Fibroblast of lung (primary cell): ENCODE measurements around the gene KCNJ6. TPM values are rescaled to one million over a fixed set of nuclear protein-coding genes. Genes with fewer than 3 reads are reported as not detected.

Source experiments
- DNase-seq, 2 donors: peaks; one replicate each; pipeline versions ENCODE4 v3.0.0 to v3.0.0-alpha.2; 2010; ENCODE audit warnings: low read depth in 2 of 2
- H2AFZ ChIP-seq: 2 replicates; pipeline ENCODE4 v1.5.1; 2012; ENCODE audit warnings: low read length, control low read depth, inconsistent platforms
- H3K27ac ChIP-seq: 2 replicates; pipeline ENCODE4 v1.5.1; 2011; ENCODE audit warnings: low read length, control low read depth; ENCODE audit not compliant: insufficient read depth
- H3K27me3 ChIP-seq: 2 replicates; pipeline ENCODE4 v1.5.1; 2011; ENCODE audit warnings: mild to moderate bottlenecking, low read length; ENCODE audit not compliant: control insufficient read depth, insufficient read depth
- H3K36me3 ChIP-seq: 2 replicates; pipeline ENCODE4 v1.5.1; 2011; ENCODE audit warnings: low read length; ENCODE audit not compliant: control insufficient read depth, insufficient read depth
- H3K4me1 ChIP-seq: 2 replicates; pipeline ENCODE4 v1.5.1; 2011; ENCODE audit warnings: low read length; ENCODE audit not compliant: control insufficient read depth, insufficient read depth; ENCODE audit errors: extremely low read depth
- H3K4me2 ChIP-seq: 2 replicates; pipeline ENCODE4 v1.5.1; 2011; ENCODE audit warnings: low read length, control low read depth; ENCODE audit not compliant: insufficient read depth; ENCODE audit errors: extremely low read depth
- H3K4me3 ChIP-seq, 4 experiments: fragments of 200-600 bp in 1 of 4; sonication (generic) in 1 of 4; replicated peaks in 1 of 4; 2 replicates each; pipeline ENCODE4 v1.5.1; 2011 to 2016; ENCODE audit warnings: low read length in 4 of 4, low read depth in 3 of 4, mild to moderate bottlenecking in 3 of 4, control low read depth in 2 of 4, inconsistent platforms in 1 of 4, mixed read lengths in 1 of 4; ENCODE audit not compliant: insufficient read depth in 1 of 4; ENCODE audit errors: control extremely low read depth in 1 of 4
- H3K79me2 ChIP-seq: 2 replicates; pipeline ENCODE4 v1.5.1; 2012; ENCODE audit warnings: mild to moderate bottlenecking, low read length, inconsistent platforms; ENCODE audit not compliant: control insufficient read depth, insufficient read depth
- H3K9ac ChIP-seq: 2 replicates; pipeline ENCODE4 v1.5.1; 2011; ENCODE audit warnings: mild to moderate bottlenecking, low read length, control low read depth; ENCODE audit not compliant: insufficient read depth
- H3K9me3 ChIP-seq: 2 replicates; pipeline ENCODE4 v1.5.1; 2012; ENCODE audit warnings: low read depth, low read length; ENCODE audit not compliant: control insufficient read depth, insufficient read depth
- H4K20me1 ChIP-seq: 2 replicates; pipeline ENCODE4 v1.5.1; 2011; ENCODE audit warnings: low read length; ENCODE audit not compliant: control insufficient read depth, insufficient read depth; ENCODE audit errors: extremely low read depth
- EZH2 ChIP-seq: IDR thresholded peaks from 2 replicates; pipeline ENCODE4 v1.5.1; 2012; ENCODE audit warnings: low read length, control low read depth, mild to moderate bottlenecking; ENCODE audit errors: missing control alignments
- polyA plus RNA-seq, 2 donors: library from polyadenylated mRNA; depleted of rRNA in 1 of 2; stranded (reverse) in 1 of 2; unstranded in 1 of 2; fragments of >200 nt; gene quantifications; 2 replicates each; pipeline ENCODE4 v1.2.1, GENCODE V29; 2011 to 2012; ENCODE audit warnings: missing spikeins in 1 of 2
- total RNA-seq: library from RNA; depleted of rRNA; stranded (reverse); fragments of >200 nt; gene quantifications from 2 replicates; pipeline ENCODE4 v1.2.1, GENCODE V29; 2014
- TF ChIP-seq, protein P1 (sequence below), 2 donors: IDR thresholded peaks in 1 of 2; conservative IDR thresholded peaks in 1 of 2; 1 replicate in 1 of 2; 2 replicates in 1 of 2; pipeline ENCODE4 v1.5.1; 2011 to 2012; ENCODE audit warnings: low read length in 2 of 2, control low read depth in 1 of 2, inconsistent platforms in 1 of 2, low read depth in 1 of 2, mild to moderate bottlenecking in 1 of 2

The KCNJ6 gene
- total and polyA plus RNA-seq, 2 donors (not counting 1 experiment from before 2014, with no cell fraction given): under 0.01 to 7.6 TPM

DNA sequence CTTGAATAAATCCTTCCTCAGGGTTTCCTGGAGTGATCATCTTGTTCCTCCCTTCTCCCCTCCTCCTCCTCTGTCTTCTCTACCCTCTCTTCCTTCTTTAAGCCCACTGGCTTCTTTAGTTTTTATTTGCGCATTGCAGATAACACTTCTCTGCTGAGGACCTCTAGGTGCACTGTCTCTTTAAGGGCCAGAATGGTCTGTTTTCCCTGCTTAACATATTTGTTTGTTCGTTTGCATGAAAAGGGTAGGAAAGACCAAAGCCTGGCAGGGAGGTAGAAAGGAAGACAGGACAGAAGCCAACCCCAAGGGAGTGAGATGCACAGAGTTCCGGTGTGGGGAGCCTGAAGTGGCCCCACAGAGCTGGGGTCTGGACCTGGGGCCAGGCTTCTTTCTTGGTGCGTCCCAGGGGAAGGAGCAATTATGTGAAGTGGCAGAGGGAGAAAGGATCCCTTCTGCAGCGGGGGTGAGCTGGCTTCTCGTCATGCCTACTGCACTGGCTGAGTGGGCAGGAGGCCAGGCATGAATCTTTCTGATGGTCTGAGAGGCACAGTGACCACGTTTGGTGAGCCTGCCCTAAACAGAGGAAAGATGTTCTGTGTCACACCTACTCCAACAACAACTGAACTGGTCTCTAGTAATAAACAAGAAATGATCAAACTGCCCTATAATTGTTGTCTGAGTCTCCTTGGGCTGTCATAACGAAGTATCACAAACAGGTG is 232.7 kb downstream of the KCNJ6 start:
- Histone ChIP-seq H3K9ac (no peak overlapping the region), H3K27ac (no peak overlapping the region), H2AFZ (no peak overlapping the region), H3K4me2 (no peak overlapping the region), H3K79me2 (no peaks in the 10 kb centered on the region), H3K27me3 (no peaks in the 10 kb centered on the region), H3K36me3 (no peaks in the 10 kb centered on the region), H3K4me1 (no peaks in the 10 kb centered on the region), H3K4me3 (no peak overlapping the region), H3K9me3 (no peaks in the 10 kb centered on the region), H4K20me1 (no peaks in the 10 kb centered on the region)
- DNase-seq: no peak
- TF ChIP-seq, protein P1, sequence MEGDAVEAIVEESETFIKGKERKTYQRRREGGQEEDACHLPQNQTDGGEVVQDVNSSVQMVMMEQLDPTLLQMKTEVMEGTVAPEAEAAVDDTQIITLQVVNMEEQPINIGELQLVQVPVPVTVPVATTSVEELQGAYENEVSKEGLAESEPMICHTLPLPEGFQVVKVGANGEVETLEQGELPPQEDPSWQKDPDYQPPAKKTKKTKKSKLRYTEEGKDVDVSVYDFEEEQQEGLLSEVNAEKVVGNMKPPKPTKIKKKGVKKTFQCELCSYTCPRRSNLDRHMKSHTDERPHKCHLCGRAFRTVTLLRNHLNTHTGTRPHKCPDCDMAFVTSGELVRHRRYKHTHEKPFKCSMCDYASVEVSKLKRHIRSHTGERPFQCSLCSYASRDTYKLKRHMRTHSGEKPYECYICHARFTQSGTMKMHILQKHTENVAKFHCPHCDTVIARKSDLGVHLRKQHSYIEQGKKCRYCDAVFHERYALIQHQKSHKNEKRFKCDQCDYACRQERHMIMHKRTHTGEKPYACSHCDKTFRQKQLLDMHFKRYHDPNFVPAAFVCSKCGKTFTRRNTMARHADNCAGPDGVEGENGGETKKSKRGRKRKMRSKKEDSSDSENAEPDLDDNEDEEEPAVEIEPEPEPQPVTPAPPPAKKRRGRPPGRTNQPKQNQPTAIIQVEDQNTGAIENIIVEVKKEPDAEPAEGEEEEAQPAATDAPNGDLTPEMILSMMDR (conservative IDR thresholded peaks at IDR 0.05 in 1 of 2, IDR thresholded peaks at IDR 0.05 in 1 of 2; ENCODE audit: low read depth in 1 of 2, low read length in 2 of 2): no peak
- TF ChIP-seq EZH2: no peak

DNA sequence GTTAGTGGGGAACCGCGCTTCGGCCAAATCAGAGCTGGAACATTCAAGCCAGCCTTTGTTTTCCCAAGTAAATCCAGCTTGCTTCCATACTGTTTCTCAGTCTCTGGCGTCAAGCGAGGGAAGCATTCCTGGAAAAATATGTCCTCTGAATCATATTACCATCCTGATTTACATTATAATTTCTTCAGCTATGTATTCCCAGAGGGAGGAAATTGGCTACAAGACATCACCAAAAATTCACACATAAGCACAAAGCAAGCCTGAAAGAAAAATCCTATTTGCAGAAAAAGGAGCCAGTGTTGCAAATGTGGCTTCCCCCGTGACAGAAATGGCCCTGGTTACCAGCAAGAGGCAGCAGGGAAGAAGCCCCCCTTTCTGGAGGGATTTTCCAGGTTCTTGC is 233.3 kb downstream of the KCNJ6 start:
- TF ChIP-seq, protein P1 (conservative IDR thresholded peaks at IDR 0.05 in 1 of 2, IDR thresholded peaks at IDR 0.05 in 1 of 2; ENCODE audit: low read depth in 1 of 2, low read length in 2 of 2): no peak
- TF ChIP-seq EZH2: no peak
- H3K27me3 ChIP-seq: no peaks in the 10 kb centered on the region
- H4K20me1 ChIP-seq: no peaks in the 10 kb centered on the region
- no peaks in the 10 kb centered on the region for H3K36me3 ChIP-seq
- no peak for DNase-seq
- no peaks in the 10 kb centered on the region for H3K79me2 ChIP-seq
- no peak overlapping the region for H2AFZ ChIP-seq
- H3K27ac ChIP-seq: no peak overlapping the region
- H3K4me2 ChIP-seq: no peak overlapping the region
- no peak overlapping the region for H3K9ac ChIP-seq
- H3K9me3 ChIP-seq: no peaks in the 10 kb centered on the region
- no peaks in the 10 kb centered on the region for H3K4me1 ChIP-seq
- H3K4me3 ChIP-seq: no peak overlapping the region

DNA sequence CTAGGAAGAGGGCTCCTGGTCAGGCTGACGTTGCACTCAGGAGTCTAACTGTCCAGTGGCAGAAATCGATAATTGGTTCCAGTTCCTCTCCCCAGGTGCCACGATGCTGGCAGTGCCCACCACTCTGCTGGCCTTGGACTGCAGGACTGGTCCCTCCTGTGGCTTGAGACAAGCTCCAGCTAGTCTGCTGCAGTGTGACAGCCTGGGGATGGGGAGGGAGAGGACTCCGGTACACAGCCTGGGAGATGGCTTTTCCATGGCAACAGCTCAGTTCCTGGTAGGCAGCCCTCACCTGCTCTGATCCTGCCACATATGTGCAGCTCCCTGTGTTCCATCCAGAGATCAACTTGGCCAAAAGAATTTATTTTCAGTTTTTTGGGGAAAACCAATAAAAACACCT is 239.3 kb downstream of the KCNJ6 start:
- TF ChIP-seq, protein P1 (conservative IDR thresholded peaks at IDR 0.05 in 1 of 2, IDR thresholded peaks at IDR 0.05 in 1 of 2; ENCODE audit: low read depth in 1 of 2, low read length in 2 of 2): no peak
- TF ChIP-seq EZH2: no peak
- H2AFZ ChIP-seq: no peak overlapping the region
- no peaks in the 10 kb centered on the region for H3K4me1 ChIP-seq
- H3K9ac ChIP-seq: no peak overlapping the region
- no peaks in the 10 kb centered on the region for H3K79me2 ChIP-seq
- no peaks in the 10 kb centered on the region for H3K36me3 ChIP-seq
- no peaks in the 10 kb centered on the region for H3K27me3 ChIP-seq
- H3K9me3 ChIP-seq: no peaks in the 10 kb centered on the region
- no peak overlapping the region for H3K4me2 ChIP-seq
- DNase-seq: no peak
- H3K4me3 ChIP-seq: no peak overlapping the region
- no peak overlapping the region for H3K27ac ChIP-seq
- H4K20me1 ChIP-seq: no peaks in the 10 kb centered on the region
